ENCODE measurements around the gene C1orf226. TPM values are rescaled to one million over a fixed set of nuclear protein-coding genes. Genes with fewer than 3 reads are reported as not detected.

C1orf226 gene
- total and polyA plus RNA-seq, 2 of the 4 experiments (the other 2 are of a cell fraction): under 0.01 to 0.10 TPM

DNA sequence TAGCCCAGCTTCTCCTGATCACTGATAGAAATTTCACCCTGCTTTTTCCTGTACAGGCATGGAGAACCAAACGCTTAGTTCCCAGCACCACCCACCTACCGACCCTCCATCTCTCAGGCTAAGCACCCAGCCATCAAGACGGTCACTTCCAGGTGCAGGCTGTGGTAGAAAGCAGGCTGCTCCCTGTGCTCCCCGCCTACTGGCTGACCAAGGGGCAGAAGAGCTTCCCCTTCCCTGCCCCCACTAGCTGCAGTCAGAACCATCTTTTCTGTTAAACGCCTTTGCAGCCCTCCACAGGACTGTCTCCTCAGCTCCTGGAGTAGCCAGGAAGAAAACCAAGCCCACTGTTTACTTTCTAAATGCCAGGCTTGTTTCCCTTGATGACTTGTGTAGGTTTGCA lies 27.8 kb upstream of the C1orf226 start:
- Histone ChIP-seq H3K9ac (ENCODE audit: low read depth, low read length) (no peak overlapping the region), H3K18ac (ENCODE audit: low read depth, low read length) (no peak overlapping the region), H3K56ac (ENCODE audit: extremely low read depth, insufficient read depth, low read length) (no peak overlapping the region), H3K4me2 (ENCODE audit: low read depth, low read length) (no peak overlapping the region), H4K5ac (ENCODE audit: low read depth, low read length) (no peak overlapping the region), H2BK15ac (ENCODE audit: low read depth, low read length) (no peak overlapping the region), H2AK5ac (ENCODE audit: low read depth, low read length) (no peak overlapping the region), H4K20me1 (ENCODE audit: insufficient read depth, low read length) (no peaks in the 10 kb centered on the region), H3K36me3 (ENCODE audit: control insufficient read depth, insufficient read depth, low read length) (no peaks in the 10 kb centered on the region), H3K27ac (ENCODE audit: insufficient read depth, low read length) (no peak overlapping the region), H3K4me3 (ENCODE audit: insufficient read depth, low read depth, low read length) (no peak overlapping the region), H3K27me3 (ENCODE audit: control insufficient read depth, insufficient read depth, low read length) (no peaks in the 10 kb centered on the region), H3K14ac (replicated peaks; ENCODE audit: low read depth, low read length) (no peak overlapping the region), H2BK20ac (ENCODE audit: low read depth, low read length) (no peak overlapping the region), H3K79me1 (ENCODE audit: low read depth in 1 of 2, low read length in 2 of 2) (no peaks in the 10 kb centered on the region), H2AFZ (replicated peaks; ENCODE audit: low read length, poor library complexity) (no peak overlapping the region), H3K4ac (ENCODE audit: low read depth, low read length) (no peak overlapping the region; the same call in 1 of the 2 replicates), H2BK5ac (ENCODE audit: low read depth, low read length, poor library complexity, severe bottlenecking) (no peak overlapping the region), H4K8ac (ENCODE audit: low read depth in 2 of 2, low read length in 2 of 2) (no peak overlapping the region), H3K9me3 (ENCODE audit: control insufficient read depth, insufficient read depth, low read length) (no peaks in the 10 kb centered on the region), H2AK9ac (replicated peaks; ENCODE audit: low read depth, low read length, poor library complexity) (no peak overlapping the region), H4K91ac (ENCODE audit: insufficient read depth, low read depth, low read length) (no peak overlapping the region), H3K9me1 (ENCODE audit: insufficient read depth, low read length) (peaks cover 5% of the 10 kb centered on the region; the same call in 1 of the 2 replicates), H2BK120ac (ENCODE audit: low read depth, low read length) (no peak overlapping the region), H3K4me1 (ENCODE audit: control insufficient read depth, insufficient read depth, low read length) (0 out of 2 replicates have a peak, but pooled peaks cover 4% of the 10 kb centered on the region), H3K23ac (ENCODE audit: low read depth, low read length) (no peak overlapping the region)
- no CpG with 5 or more reads among the region's 5 CpGs for WGBS, 2 experiments (ENCODE audit: extremely low coverage in 2 of 2, insufficient read length in 1 of 2)
- ChIA-PET CTCF (interaction anchor here (1.2 kb wide), 1 partner anchor 78 kb away, joined by 4 read pairs; no protein-coding TSS in a partner anchor), POLR2A (ENCODE audit: unreplicated experiment) (no interaction called here)
- ATAC-seq (ENCODE audit: low read depth) (no peak), DNase-seq (no peak)
- no TSS peak for BruUV-seq (replicated peaks)
- TF ChIP-seq, protein P1, sequence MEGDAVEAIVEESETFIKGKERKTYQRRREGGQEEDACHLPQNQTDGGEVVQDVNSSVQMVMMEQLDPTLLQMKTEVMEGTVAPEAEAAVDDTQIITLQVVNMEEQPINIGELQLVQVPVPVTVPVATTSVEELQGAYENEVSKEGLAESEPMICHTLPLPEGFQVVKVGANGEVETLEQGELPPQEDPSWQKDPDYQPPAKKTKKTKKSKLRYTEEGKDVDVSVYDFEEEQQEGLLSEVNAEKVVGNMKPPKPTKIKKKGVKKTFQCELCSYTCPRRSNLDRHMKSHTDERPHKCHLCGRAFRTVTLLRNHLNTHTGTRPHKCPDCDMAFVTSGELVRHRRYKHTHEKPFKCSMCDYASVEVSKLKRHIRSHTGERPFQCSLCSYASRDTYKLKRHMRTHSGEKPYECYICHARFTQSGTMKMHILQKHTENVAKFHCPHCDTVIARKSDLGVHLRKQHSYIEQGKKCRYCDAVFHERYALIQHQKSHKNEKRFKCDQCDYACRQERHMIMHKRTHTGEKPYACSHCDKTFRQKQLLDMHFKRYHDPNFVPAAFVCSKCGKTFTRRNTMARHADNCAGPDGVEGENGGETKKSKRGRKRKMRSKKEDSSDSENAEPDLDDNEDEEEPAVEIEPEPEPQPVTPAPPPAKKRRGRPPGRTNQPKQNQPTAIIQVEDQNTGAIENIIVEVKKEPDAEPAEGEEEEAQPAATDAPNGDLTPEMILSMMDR (conservative IDR thresholded peaks at IDR 0.05; ENCODE audit: low read depth, low read length): no peak
- TF ChIP-seq CHD1 (IDR thresholded peaks at IDR 0.05; ENCODE audit: low read depth, low read length) (no peak), MXI1 (IDR thresholded peaks at IDR 0.05; ENCODE audit: borderline replicate concordance, low read depth, low read length) (no peak), MAZ (IDR thresholded peaks at IDR 0.05; ENCODE audit: borderline replicate concordance, low read depth, low read length) (no peak), POLR2A (IDR thresholded peaks at IDR 0.05; ENCODE audit: low read depth, low read length) (no peak), FOS (IDR thresholded peaks at IDR 0.05; ENCODE audit: low read depth, low read length) (no peak), RCOR1 (IDR thresholded peaks at IDR 0.05; ENCODE audit: insufficient replicate concordance, low read length) (no peak)
- TF ChIP-seq, protein P2, sequence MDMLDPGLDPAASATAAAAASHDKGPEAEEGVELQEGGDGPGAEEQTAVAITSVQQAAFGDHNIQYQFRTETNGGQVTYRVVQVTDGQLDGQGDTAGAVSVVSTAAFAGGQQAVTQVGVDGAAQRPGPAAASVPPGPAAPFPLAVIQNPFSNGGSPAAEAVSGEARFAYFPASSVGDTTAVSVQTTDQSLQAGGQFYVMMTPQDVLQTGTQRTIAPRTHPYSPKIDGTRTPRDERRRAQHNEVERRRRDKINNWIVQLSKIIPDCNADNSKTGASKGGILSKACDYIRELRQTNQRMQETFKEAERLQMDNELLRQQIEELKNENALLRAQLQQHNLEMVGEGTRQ (IDR thresholded peaks at IDR 0.05; ENCODE audit: low read depth, low read length): no peak
- dilution Hi-C loops (cut with HindIII; ENCODE audit: low sequenced_read_pairs, unreplicated experiment) (no loop called here), intact Hi-C loops (cut with micrococcal nuclease) (no loop called here), in situ Hi-C loops (cut with MboI; ENCODE audit: low sequenced_read_pairs) (no loop called here)

Measured in IMR-90 (cell line).